Sigmoid colon (tissue), 4 donors: ENCODE results near the gene ARG1.

Experiments
- CTCF ChIP-seq, 4 experiments: fragments of 450-650 bp in 3 of 4; fragments of 200-600 bp in 1 of 4; IDR thresholded peaks; one replicate each; pipeline ENCODE4 v1.5.1; 2016 to 2019; ENCODE audit warnings: antibody characterized with exemption in 4 of 4, mild to moderate bottlenecking in 3 of 4, moderate library complexity in 2 of 4
- EP300 ChIP-seq, 4 donors: sonication (generic); formaldehyde crosslinking; IDR thresholded peaks; one replicate each; pipeline ENCODE4 v1.6.1; 2017; ENCODE audit warnings: antibody characterized with exemption in 4 of 4
- POLR2A ChIP-seq, 2 donors: fragments of 450-650 bp; IDR thresholded peaks; one replicate each; pipeline ENCODE4 v1.6.1; 2016; ENCODE audit warnings: antibody characterized with exemption in 2 of 2, mild to moderate bottlenecking in 2 of 2, moderate library complexity in 2 of 2
- POLR2AphosphoS5 ChIP-seq, 4 donors: sonication (generic); formaldehyde crosslinking; IDR thresholded peaks; one replicate each; pipeline ENCODE4 v1.6.1; 2017; ENCODE audit warnings: antibody characterized with exemption in 4 of 4

- TF ChIP-seq CTCF (IDR thresholded peaks at IDR 0.05) (no peak), EP300 (IDR thresholded peaks at IDR 0.05) (no peak), POLR2A (IDR thresholded peaks at IDR 0.05) (no peak), POLR2AphosphoS5 (IDR thresholded peaks at IDR 0.05) (no peak)
Observed at GRCh38 chr6:131581523-131581922, 8.5 kb downstream of the ARG1 start.
